Endodermal cell (in vitro differentiated cells): ENCODE data around the gene RBM38. TPM values are rescaled to one million over a fixed set of nuclear protein-coding genes. Genes with fewer than 3 reads are reported as not detected.
A peak's percentile ranks its signal among the peaks of the same experiment; 100 is the strongest.

ENCODE experiments used
- DNase-seq: peaks from one replicate; pipeline ENCODE4 v3.0.0-alpha.2; 2017
- H3K27ac ChIP-seq: 2 replicates; pipeline ENCODE4 v1.5.1; 2013; ENCODE audit warnings: mild to moderate bottlenecking, low read depth, low read length, moderate library complexity
- H3K27me3 ChIP-seq: 2 replicates; pipeline ENCODE4 v1.6.1; 2013; ENCODE audit warnings: mild to moderate bottlenecking, low read length, moderate library complexity; ENCODE audit not compliant: insufficient read depth, control insufficient read depth, poor library complexity, severe bottlenecking
- H3K36me3 ChIP-seq: 2 replicates; pipeline ENCODE4 v1.7.0; 2013; ENCODE audit warnings: mild to moderate bottlenecking, low read length, moderate library complexity; ENCODE audit not compliant: control insufficient read depth, insufficient read depth
- H3K4me1 ChIP-seq: one replicate; pipeline ENCODE4 v1.7.0; 2013; ENCODE audit warnings: low read length; ENCODE audit not compliant: control insufficient read depth, insufficient read depth
- H3K4me3 ChIP-seq: 2 replicates; pipeline ENCODE4 v1.5.1; 2013; ENCODE audit warnings: mild to moderate bottlenecking, low read length, moderate library complexity
- H3K9ac ChIP-seq: 2 replicates; pipeline ENCODE4 v1.6.1; 2013; ENCODE audit warnings: mild to moderate bottlenecking, low read length, moderate library complexity; ENCODE audit not compliant: poor library complexity, severe bottlenecking; ENCODE audit errors: extremely low read depth
- H3K9me3 ChIP-seq: 2 replicates; pipeline ENCODE4 v1.6.1; 2013; ENCODE audit warnings: mild to moderate bottlenecking, low read length, moderate library complexity; ENCODE audit not compliant: control insufficient read depth
- H3K27ac Mint-ChIP-seq: 2 replicates; pipeline ENCODE4 v1.8.0; 2020; ENCODE audit warnings: mixed read lengths
- H3K27me3 Mint-ChIP-seq: 2 replicates; pipeline ENCODE4 v1.8.0; 2021; ENCODE audit warnings: mild to moderate bottlenecking, mixed read lengths; ENCODE audit not compliant: insufficient read depth
- H3K36me3 Mint-ChIP-seq: 2 replicates; pipeline ENCODE4 v1.8.0; 2020; ENCODE audit warnings: low read depth, mixed read lengths
- H3K4me1 Mint-ChIP-seq: 2 replicates; pipeline ENCODE4 v1.8.0; 2020; ENCODE audit warnings: mixed read lengths
- H3K4me3 Mint-ChIP-seq: 2 replicates; pipeline ENCODE4 v1.8.0; 2020; ENCODE audit warnings: mild to moderate bottlenecking, moderate library complexity, mixed read lengths
- H3K9me3 Mint-ChIP-seq: 2 replicates; pipeline ENCODE4 v1.8.0; 2020; ENCODE audit warnings: mild to moderate bottlenecking, mixed read lengths
- CTCF ChIP-seq: fragments of 200-600 bp; sonication (generic); conservative IDR thresholded peaks from 2 replicates; pipeline ENCODE4 v1.5.0; 2021; ENCODE audit warnings: antibody characterized with exemption, mild to moderate bottlenecking
- WGBS, 2 experiments: methylation state at CpG; one replicate each; pipeline versions ENCODE4 v1.1.5 to v1.1.7; 2013; ENCODE audit warnings: missing lambda C conversion rate in 2 of 2, mixed read lengths in 1 of 2; ENCODE audit not compliant: insufficient coverage in 1 of 2, insufficient read length in 1 of 2; 5-methylcytosine and 5-hydroxymethylcytosine counted together
- total RNA-seq, 2 donors: library from RNA; stranded (reverse); fragmentation: NEBNext Ultra II Directional in 1 of 2; extraction: Animal tissue kit (Norgen Biotek cat#: 25700) in 1 of 2; gene quantifications; 2 replicates in 1 of 2; 3 replicates in 1 of 2; pipeline ENCODE4 v1.2.1, GENCODE V29; 2021

The RBM38 gene
- total RNA-seq, 2 donors from 2014 or later: 29.0 to 30.2 TPM

GRCh38 chr20:57398231-57398821, 7.1 kb downstream of the RBM38 start:
- H3K4me1 Mint-ChIP-seq: peaks cover 6% of the 10 kb centered on the region
- peaks cover 53% of the 10 kb centered on the region for H3K36me3 Mint-ChIP-seq
- no peaks in the 10 kb centered on the region for H3K27me3 ChIP-seq
- 91 to 98% methylated on average over 8 to 27 of the region's 27 CpGs for WGBS, 2 experiments
- peaks cover 26% of the 10 kb centered on the region for H3K36me3 ChIP-seq
- no peaks in the 10 kb centered on the region for H3K27me3 Mint-ChIP-seq
- H3K9me3 Mint-ChIP-seq: no peaks in the 10 kb centered on the region
- no peak overlapping the region for H3K27ac ChIP-seq
- no peak for TF ChIP-seq CTCF
- H3K27ac Mint-ChIP-seq: peak overlapping the region; percentile 60
- H3K9ac ChIP-seq: no peak overlapping the region
- H3K4me1 ChIP-seq: no peaks in the 10 kb centered on the region
- DNase-seq: no peak
- no peak overlapping the region for H3K4me3 ChIP-seq
- H3K9me3 ChIP-seq: no peaks in the 10 kb centered on the region
- no peak overlapping the region for H3K4me3 Mint-ChIP-seq

GRCh38 chr20:57398901-57399535, 7.8 kb downstream of the RBM38 start:
- peaks cover 48% of the 10 kb centered on the region for H3K36me3 Mint-ChIP-seq
- no peaks in the 10 kb centered on the region for H3K4me1 ChIP-seq
- H3K4me3 Mint-ChIP-seq: no peak overlapping the region
- no peaks in the 10 kb centered on the region for H3K27me3 Mint-ChIP-seq
- H3K27ac Mint-ChIP-seq: peak overlapping the region; percentile 85
- H3K9me3 Mint-ChIP-seq: no peaks in the 10 kb centered on the region
- peaks cover 26% of the 10 kb centered on the region for H3K36me3 ChIP-seq
- no peak overlapping the region for H3K27ac ChIP-seq
- no peak for TF ChIP-seq CTCF
- peaks cover 6% of the 10 kb centered on the region for H3K4me1 Mint-ChIP-seq
- H3K27me3 ChIP-seq: no peaks in the 10 kb centered on the region
- no peaks in the 10 kb centered on the region for H3K9me3 ChIP-seq
- no peak overlapping the region for H3K9ac ChIP-seq
- no peak overlapping the region for H3K4me3 ChIP-seq
- DNase-seq: no peak
- WGBS, 2 experiments: 80 to 89% methylated on average over 10 to 13 of the region's 13 CpGs

DNA sequence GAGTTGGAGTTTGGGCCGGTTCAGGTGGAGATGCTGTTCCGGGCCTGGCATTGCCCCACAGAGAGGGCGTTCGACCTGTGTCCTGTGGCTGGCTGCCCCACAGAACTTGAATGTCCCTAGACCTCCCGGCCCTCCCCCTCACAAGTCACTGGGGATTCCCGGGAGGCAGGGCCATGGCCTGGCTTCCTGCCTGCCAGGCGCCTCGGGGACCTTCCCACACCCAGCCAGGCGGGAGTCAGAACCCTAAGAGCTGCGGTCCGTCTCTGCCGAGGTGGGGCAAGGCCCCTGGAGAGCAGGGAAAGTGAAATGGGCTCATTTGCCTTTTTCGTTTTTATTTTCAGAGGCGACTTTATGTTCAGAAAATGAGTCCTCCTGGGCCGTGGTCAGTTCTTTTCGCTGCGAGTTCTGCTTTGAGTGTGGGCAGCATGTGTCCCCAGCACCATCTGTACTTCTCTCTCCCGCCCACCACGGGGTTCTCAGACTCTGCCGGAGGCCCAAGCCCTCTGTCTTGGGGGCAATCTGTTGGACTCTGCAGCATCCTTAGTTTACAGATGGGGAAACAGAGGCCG, 8.5 kb downstream of the RBM38 start:
- H3K9me3 Mint-ChIP-seq: no peaks in the 10 kb centered on the region
- Histone ChIP-seq H3K9ac (no peak overlapping the region), H3K9me3 (no peaks in the 10 kb centered on the region), H3K4me1 (no peaks in the 10 kb centered on the region), H3K4me3 (no peak overlapping the region), H3K27me3 (no peaks in the 10 kb centered on the region), H3K36me3 (peaks cover 26% of the 10 kb centered on the region), H3K27ac (no peak overlapping the region)
- no peak for DNase-seq
- H3K36me3 Mint-ChIP-seq: peaks cover 47% of the 10 kb centered on the region
- H3K4me1 Mint-ChIP-seq: peaks cover 6% of the 10 kb centered on the region
- no peak overlapping the region for H3K27ac Mint-ChIP-seq
- no peaks in the 10 kb centered on the region for H3K27me3 Mint-ChIP-seq
- no peak for TF ChIP-seq CTCF
- no peak overlapping the region for H3K4me3 Mint-ChIP-seq
- WGBS, 2 experiments: 90 to 95% methylated on average over 16 to 21 of the region's 21 CpGs
